HepG2 (cell line): ENCODE measurements around the gene CCDC117. TPM values are rescaled to one million over a fixed set of nuclear protein-coding genes. Genes with fewer than 3 reads are reported as not detected.
A peak's percentile ranks its signal among the peaks of the same experiment; 100 is the strongest.

Experiments
- ATAC-seq: fragments of 200-7000 bp; cut with Tn5 transposase; 3 replicates; pipeline ENCODE4 v1.9.1; 2020; ENCODE audit warnings: mild to moderate bottlenecking, moderate library complexity
- BruUV-seq: library from RNA; stranded (reverse); fragments of 400-500 nt; replicated peaks from 2 replicates; lab custom pipeline; 2021; lab: Mats Ljungman, UMichigan
- CTCF ChIA-PET: fragments of 300-600 bp; formaldehyde crosslinking; extraction: SDS; loops from one replicate; lab custom pipeline; 2021; ENCODE audit warnings: low total read pairs, inconsistent platforms, low intra/inter-chr PET ratio; lab: Yijun Ruan, JAX
- POLR2A ChIA-PET: fragments of 350-600 bp; sonication (Branson Sonifier 250); formaldehyde crosslinking; loops from one replicate; lab custom pipeline; 2020; ENCODE audit warnings: antibody characterized with exemption, inconsistent platforms; lab: Yijun Ruan, JAX
- DNase-seq: peaks from one replicate; pipeline ENCODE4 v3.0.0-alpha.2; 2015; ENCODE audit warnings: low spot score
- FAIRE-seq: peaks from 3 replicates; lab custom pipeline; 2011; peaks lifted over from hg19 to GRCh38; lab: Jason Lieb, UNC
- H2AFZ ChIP-seq: one replicate; pipeline ENCODE4 v1.6.1; 2011; ENCODE audit warnings: low read length, inconsistent platforms
- H3K27ac ChIP-seq: fragments of 300-600 bp; 3 replicates; pipeline ENCODE4 v1.8.0; 2011; ENCODE audit warnings: mixed run types, mild to moderate bottlenecking, mixed read lengths, low read length, inconsistent platforms; ENCODE audit not compliant: insufficient read depth; ENCODE audit errors: extremely low read length
- H3K27me3 ChIP-seq, 2 experiments: fragments of 200-600 bp in 1 of 2; 2 replicates in 1 of 2; 3 replicates in 1 of 2; pipeline versions ENCODE4 v1.6.0 to v1.8.0; 2011; ENCODE audit warnings: low read length in 2 of 2, mild to moderate bottlenecking in 2 of 2, moderate library complexity in 2 of 2, inconsistent platforms in 1 of 2; ENCODE audit not compliant: insufficient read depth in 2 of 2, control insufficient read depth in 1 of 2
- H3K36me3 ChIP-seq, 2 experiments: fragments of 200-600 bp in 1 of 2; replicated peaks in 1 of 2; 2 replicates in 1 of 2; 3 replicates in 1 of 2; pipeline versions ENCODE4 v1.5.1 to v1.8.0; 2011; ENCODE audit warnings: low read length in 2 of 2, inconsistent platforms in 1 of 2; ENCODE audit not compliant: insufficient read depth in 2 of 2, control insufficient read depth in 1 of 2
- H3K4me1 ChIP-seq: 2 replicates; pipeline ENCODE4 v1.5.1; 2012; ENCODE audit warnings: low read length, inconsistent platforms; ENCODE audit not compliant: insufficient read depth
- H3K4me2 ChIP-seq: 2 replicates; pipeline ENCODE4 v1.6.0; 2011; ENCODE audit warnings: low read depth, low read length, inconsistent platforms
- H3K4me3 ChIP-seq, 3 experiments: fragments of 200-600 bp in 1 of 3; sonication (generic), shearing (Covaris generic) in 1 of 3; replicated peaks in 1 of 3; 2 replicates each; pipeline ENCODE4 v1.5.1; 2011 to 2016; ENCODE audit warnings: low read length in 3 of 3, inconsistent platforms in 2 of 3, low read depth in 2 of 3, mild to moderate bottlenecking in 2 of 3, control low read depth in 1 of 3, mixed read lengths in 1 of 3; ENCODE audit not compliant: insufficient read depth in 1 of 3
- H3K79me2 ChIP-seq: one replicate; pipeline ENCODE4 v1.6.1; 2011; ENCODE audit warnings: low read length, inconsistent platforms; ENCODE audit not compliant: insufficient read depth
- H3K9ac ChIP-seq: 2 replicates; pipeline ENCODE4 v1.6.0; 2011; ENCODE audit warnings: mild to moderate bottlenecking, low read depth, low read length, inconsistent platforms; ENCODE audit not compliant: insufficient read depth
- H3K9me3 ChIP-seq: 2 replicates; pipeline ENCODE4 v1.5.1; 2012; ENCODE audit warnings: mild to moderate bottlenecking, low read length
- H4K20me1 ChIP-seq: 2 replicates; pipeline ENCODE4 v1.6.0; 2011; ENCODE audit warnings: inconsistent platforms, mild to moderate bottlenecking, low read length, moderate library complexity; ENCODE audit not compliant: insufficient read depth
- HES4 ChIP-seq: sonication (generic); formaldehyde crosslinking; IDR thresholded peaks from 2 replicates; pipeline ENCODE4 v1.9.0; 2021; ENCODE audit warnings: mild to moderate bottlenecking, missing genetic modification reagents, borderline replicate concordance
- POLR2A ChIP-seq, 2 experiments: IDR thresholded peaks; 2 replicates each; pipeline ENCODE4 v1.6.1; 2011; ENCODE audit warnings: low read depth in 2 of 2, low read length in 2 of 2, mild to moderate bottlenecking in 1 of 2, moderate library complexity in 1 of 2; ENCODE audit not compliant: insufficient read depth in 1 of 2
- POLR2AphosphoS5 ChIP-seq: IDR thresholded peaks from 2 replicates; pipeline ENCODE4 v1.6.1; 2012; ENCODE audit warnings: low read depth, low read length
- POLR2G ChIP-seq: fragments of 200-400 bp; formaldehyde crosslinking; IDR thresholded peaks from 2 replicates; pipeline ENCODE4 v1.6.1; 2018; ENCODE audit warnings: mild to moderate bottlenecking, low read depth, low read length, moderate library complexity
- SOX13 ChIP-seq, 3 experiments: fragments of 450-650 bp in 1 of 3; sonication (generic) in 1 of 3; formaldehyde crosslinking in 1 of 3; IDR thresholded peaks in 2 of 3; conservative IDR thresholded peaks in 1 of 3; 2 replicates each; pipeline versions ENCODE4 v1.5.0 to v1.6.1; 2016 to 2020; ENCODE audit warnings: antibody characterized with exemption in 1 of 3, mild to moderate bottlenecking in 1 of 3, missing compliant biosample characterization in 1 of 3, missing genetic modification reagents in 1 of 3, moderate library complexity in 1 of 3
- THAP9 ChIP-seq: sonication (generic); formaldehyde crosslinking; IDR thresholded peaks from 2 replicates; pipeline ENCODE4; 2020; ENCODE audit warnings: missing genetic modification reagents, mild to moderate bottlenecking, borderline replicate concordance
- TOPORS ChIP-seq: sonication (generic); formaldehyde crosslinking; IDR thresholded peaks from 2 replicates; pipeline ENCODE4 v1.8.0; 2023; ENCODE audit warnings: mild to moderate bottlenecking, missing genetic modification reagents
- ZNF572 ChIP-seq: sonication (generic); formaldehyde crosslinking; IDR thresholded peaks from 2 replicates; pipeline ENCODE4 v1.5.1; 2020; ENCODE audit warnings: mild to moderate bottlenecking, missing genetic modification reagents
- ZNF687 ChIP-seq: sonication (generic); formaldehyde crosslinking; IDR thresholded peaks from 2 replicates; pipeline ENCODE4 v1.5.1; 2020; ENCODE audit warnings: mild to moderate bottlenecking, missing genetic modification reagents, moderate library complexity
- WGBS: methylation state at CpG from one replicate; pipeline ENCODE4 v1.1.6; 2017; ENCODE audit warnings: low lambda C conversion rate; 5-methylcytosine and 5-hydroxymethylcytosine counted together
- in situ Hi-C: cut with HindIII; loops from 2 replicates; pipeline ENCODE4 v1.10.0; 2017; ENCODE audit warnings: low pct_unique_long_range_greater_than_20kb; ENCODE audit not compliant: extremely low pct_ligation_motif_present
- intact Hi-C: fragments of 100-400 bp; cut with micrococcal nuclease; formaldehyde crosslinking; loops from one replicate; pipeline ENCODE4 v1.10.0; 2022; ENCODE audit not compliant: unreplicated experiment
- polyA plus RNA-seq, 8 experiments: library from polyadenylated mRNA; depleted of rRNA in 3 of 8; stranded (reverse) in 7 of 8; unstranded in 1 of 8; fragments of >200 nt; fragmentation: Illumina TruSeq in 4 of 8; extraction: Trizol in 4 of 8; gene quantifications; 2 replicates each; pipeline versions ENCODE4 v1.2.1 to v1.2.3, GENCODE V29; 2011 to 2016; ENCODE audit warnings: low read depth in 4 of 8, missing spikeins in 1 of 8, mixed read lengths in 1 of 8; ENCODE audit not compliant: insufficient read depth in 1 of 8
- total RNA-seq, 5 experiments: library from RNA; depleted of rRNA; stranded (reverse); fragments of >200 nt; fragmentation: Illumina TruSeq; extraction: Trizol; gene quantifications; 2 replicates each; pipeline ENCODE4 v1.2.3, GENCODE V29; 2016; ENCODE audit warnings: low read depth in 1 of 5
- TF ChIP-seq, protein P1 (sequence below): sonication (generic); formaldehyde crosslinking; IDR thresholded peaks from 2 replicates; pipeline ENCODE4 v1.4.0; 2020; ENCODE audit warnings: mild to moderate bottlenecking, missing genetic modification reagents, borderline replicate concordance

The CCDC117 gene
- total and polyA plus RNA-seq, 2 of the 13 experiments (the other 11 are each of a cell fraction or from before 2014, with no cell fraction given): 12.6 to 34.2 TPM

DNA sequence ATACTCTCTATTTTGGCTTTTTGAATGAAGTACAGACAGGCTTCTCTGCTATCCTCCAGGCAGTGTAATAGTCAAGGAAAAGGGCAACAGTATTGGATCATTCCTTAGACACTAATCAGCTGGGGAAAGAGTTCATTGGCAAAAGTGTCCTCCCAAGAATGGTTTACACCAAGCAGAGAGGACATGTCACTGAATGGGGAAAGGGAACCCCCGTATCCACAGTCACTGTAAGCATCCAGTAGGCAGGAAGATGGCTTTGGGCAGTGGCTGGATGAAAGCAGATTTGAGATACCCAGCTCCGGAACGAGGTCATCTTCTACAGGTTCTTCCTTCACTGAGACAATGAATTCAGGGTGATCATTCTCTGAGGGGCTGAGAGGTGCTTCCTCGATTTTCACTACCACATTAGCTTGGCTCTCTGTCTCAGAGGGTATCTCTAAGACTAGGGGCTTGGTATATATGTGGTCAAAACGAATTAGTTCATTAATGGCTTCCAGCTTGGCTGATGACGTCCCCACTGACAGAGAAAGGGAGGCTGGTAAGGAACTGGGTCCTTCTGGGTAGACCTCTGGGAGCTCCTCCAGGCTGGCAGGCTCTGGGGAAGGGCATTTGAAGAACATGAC is 22.7 kb downstream of the CCDC117 start (continued):
- no peak for TF ChIP-seq THAP9 (CRISPR knock-in tag)

- 65% methylated on average over 4 of the region's 5 CpGs for WGBS
- H3K27ac ChIP-seq: peak overlapping the region; percentile 20
- no peak for TF ChIP-seq SOX13 (IDR thresholded peaks at IDR 0.05)
- TF ChIP-seq SOX13 (CRISPR knock-in tag; conservative IDR thresholded peaks at IDR 0.05 in 1 of 2, IDR thresholded peaks at IDR 0.05 in 1 of 2): 0 out of 4 replicates have a peak, but pooled peaks of 1 of the 2 experiments have one; percentile 17
- no peak for TF ChIP-seq ZNF572 (CRISPR knock-in tag)
- no peak for TF ChIP-seq TOPORS
- TF ChIP-seq, protein P1, sequence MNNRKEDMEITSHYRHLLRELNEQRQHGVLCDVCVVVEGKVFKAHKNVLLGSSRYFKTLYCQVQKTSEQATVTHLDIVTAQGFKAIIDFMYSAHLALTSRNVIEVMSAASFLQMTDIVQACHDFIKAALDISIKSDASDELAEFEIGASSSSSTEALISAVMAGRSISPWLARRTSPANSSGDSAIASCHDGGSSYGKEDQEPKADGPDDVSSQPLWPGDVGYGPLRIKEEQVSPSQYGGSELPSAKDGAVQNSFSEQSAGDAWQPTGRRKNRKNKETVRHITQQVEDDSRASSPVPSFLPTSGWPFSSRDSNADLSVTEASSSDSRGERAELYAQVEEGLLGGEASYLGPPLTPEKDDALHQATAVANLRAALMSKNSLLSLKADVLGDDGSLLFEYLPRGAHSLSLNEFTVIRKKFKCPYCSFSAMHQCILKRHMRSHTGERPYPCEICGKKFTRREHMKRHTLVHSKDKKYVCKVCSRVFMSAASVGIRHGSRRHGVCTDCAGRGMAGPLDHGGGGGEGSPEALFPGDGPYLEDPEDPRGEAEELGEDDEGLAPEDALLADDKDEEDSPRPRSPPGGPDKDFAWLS (CRISPR knock-in tag): no peak
- TF ChIP-seq POLR2A (IDR thresholded peaks at IDR 0.05; ENCODE audit: insufficient read depth in 1 of 2, low read depth in 2 of 2, low read length in 2 of 2): peak in 1 of 2 experiments; percentile 39; a peak in 2 of 4 replicates
- no peak for TF ChIP-seq ZNF687 (CRISPR knock-in tag)
- TF ChIP-seq POLR2AphosphoS5: peak; percentile 60
- 0 out of 2 replicates have a peak, but pooled peaks have one; percentile 41 for TF ChIP-seq POLR2G
- no peak for TF ChIP-seq HES4 (CRISPR knock-in tag)
Measured at GRCh38 chr22:28795932-28796856, 23.7 kb downstream of the CCDC117 start.

More at GRCh38 chr22:28795932-28796856, 23.7 kb downstream of the CCDC117 start:
- FAIRE-seq: no peak
- no peak for ATAC-seq
- Histone ChIP-seq H3K79me2 (peaks cover 61% of the 10 kb centered on the region), H3K27me3 (no peaks in the 10 kb centered on the region; a peak in 1 of 5 replicates), H3K4me1 (peaks cover 57% of the 10 kb centered on the region), H2AFZ (no peak overlapping the region), H3K9me3 (no peaks in the 10 kb centered on the region), H3K36me3 (peaks cover 19 to 47% of the 10 kb centered on the region in 2 experiments), H3K4me3 (peak overlapping the region; percentile 48 to 99 (median 62); a peak in 5 of 6 replicates), H3K9ac (peak overlapping the region; percentile 55; the same call in 1 of the 2 replicates), H3K4me2 (peak overlapping the region; percentile 70), H4K20me1 (peaks cover 56% of the 10 kb centered on the region)
- BruUV-seq: TSS peak; percentile 9
- in situ Hi-C loops (no loop called here), intact Hi-C loops (no loop called here)
- ChIA-PET CTCF (no interaction called here), POLR2A (interaction anchor here (2.8 to 20.4 kb wide), 4 partner anchors 11 to 33 kb away, joined by 11 to 945 read pairs (median 41); partner anchors contain the start of gene CCDC117)
- no peak for DNase-seq
